Left cardiac atrium (tissue), 4 donors: ENCODE results near the gene HSPA2. TPM values are rescaled to one million over a fixed set of nuclear protein-coding genes. Genes with fewer than 3 reads are reported as not detected.
"Not testable (repeated sequence)": the region's sequence is repeated elsewhere in the genome, so short reads cannot be mapped to it uniquely, and the experiment has no call there.

Source experiments
- ATAC-seq, 2 donors: fragments of 200-7000 bp; cut with Tn5 transposase; one replicate each; pipeline ENCODE4 v1.9.1; 2020; ENCODE audit warnings: mild to moderate bottlenecking in 2 of 2, moderate library complexity in 2 of 2
- DNase-seq: peaks from one replicate; pipeline ENCODE4 v3.0.0-alpha.2; 2020
- intact Hi-C, 2 donors: fragments of 100-400 bp; cut with DNase I; formaldehyde crosslinking; loops; one replicate each; pipeline versions ENCODE4 v1.14.1 to v1.15.1; 2022 to 2023
- total RNA-seq, 2 donors: library from RNA; stranded (reverse); fragmentation: NEBNext Ultra II Directional; extraction: Animal tissue kit (Norgen Biotek cat#: 25700); gene quantifications; one replicate each; pipeline ENCODE4 v1.2.1, GENCODE V29; 2021
- donor health status: DM: no; HTN: yes; CAD: no.
- donor health status: DM: no; HTN: yes; CAD: no; lungs with severe emphysema.
- donor health status: DM: yes; HTN: yes; CAD: no.
- donor health status: Dilated cardiomyopathy.

HSPA2 gene
- total RNA-seq, 2 donors from 2014 or later: 29.8 to 54.2 TPM

DNA sequence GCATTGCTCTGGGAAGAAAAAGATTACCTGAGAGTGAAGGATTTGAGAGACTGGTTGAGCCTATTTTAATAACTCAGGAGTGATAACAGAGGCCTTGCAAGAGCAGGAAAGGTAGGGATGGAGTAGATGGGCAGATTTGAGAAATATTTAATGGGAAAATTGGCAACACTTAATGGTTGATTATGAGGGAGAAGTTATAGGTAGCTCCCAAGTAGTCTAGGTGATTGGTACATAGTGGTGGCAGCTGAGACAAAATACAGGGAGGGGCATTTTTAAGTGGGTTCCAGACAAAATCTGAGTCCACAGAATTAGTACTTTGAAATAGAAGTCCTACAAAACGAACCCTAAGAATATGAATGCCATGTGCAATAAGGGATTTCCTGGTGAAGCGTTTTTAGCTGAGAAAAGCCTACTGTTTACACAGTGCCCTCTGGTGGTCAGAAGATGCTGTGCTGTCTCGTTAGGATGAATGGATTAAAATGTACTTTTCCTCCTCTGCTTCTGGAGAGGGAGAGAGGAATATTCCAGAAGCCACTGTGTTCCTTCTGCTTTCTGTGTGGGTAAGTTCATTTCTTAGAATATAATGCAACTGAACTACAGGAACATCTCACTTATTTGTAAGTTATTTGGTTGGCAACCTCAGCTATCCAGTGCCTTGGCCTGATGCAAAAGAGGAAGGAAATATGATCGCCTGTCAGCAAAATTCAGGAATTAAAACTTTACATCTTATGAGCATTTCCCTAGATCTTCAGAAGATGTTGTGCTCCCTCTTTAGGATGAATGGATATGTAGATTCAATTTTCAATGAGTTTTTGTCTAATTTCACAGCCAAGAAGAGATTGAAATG lies 29.5 kb upstream of the HSPA2 start:
- peak; percentile 55 for DNase-seq
- intact Hi-C loops: no loop called here
- ATAC-seq: peak in 1 of 2 donors; percentile 63

DNA sequence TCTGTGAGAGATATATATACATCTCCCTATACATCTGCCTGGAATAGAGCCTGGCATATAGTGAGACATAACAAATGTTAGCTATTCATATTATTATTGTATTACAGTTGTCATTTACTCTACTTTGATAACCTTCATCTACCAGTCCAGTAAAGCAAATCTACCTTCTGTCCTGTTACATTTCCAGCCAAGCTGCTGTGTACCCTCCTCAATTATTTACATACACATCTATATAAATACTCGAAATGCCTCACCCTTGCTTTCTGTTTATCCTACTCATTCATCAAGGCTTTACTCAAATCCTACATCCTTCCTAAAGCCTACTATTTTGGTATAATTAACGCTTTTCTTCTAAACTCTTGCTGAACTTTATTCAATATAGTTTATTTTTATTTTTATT lies 27.3 kb upstream of the HSPA2 start:
- ATAC-seq (no peak), DNase-seq (no peak)
- intact Hi-C loops: no loop called here

GRCh38 chr14:64515053-64515452 lies 25.5 kb upstream of the HSPA2 start:
- intact Hi-C loops: no loop called here
- no peak for DNase-seq
- no peak for ATAC-seq

DNA sequence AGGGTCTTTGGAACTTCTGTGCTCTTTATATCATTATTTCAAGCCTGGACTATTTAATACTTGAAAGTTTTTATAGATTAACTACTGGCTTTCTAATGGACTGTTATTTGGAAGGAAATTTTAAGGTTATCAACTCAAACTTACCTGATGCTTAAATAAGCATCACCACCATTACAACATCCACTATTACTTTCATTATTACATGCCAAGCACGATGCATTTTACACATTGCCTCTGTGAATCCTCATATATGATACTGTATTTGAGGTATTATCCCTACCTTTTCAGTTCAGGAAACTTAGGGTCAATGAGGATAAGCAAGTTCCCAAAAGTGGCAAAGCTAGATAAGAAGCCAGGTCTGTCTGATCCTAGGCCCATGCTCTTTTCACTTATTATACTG lies 23.6 kb upstream of the HSPA2 start:
- DNase-seq (no peak), ATAC-seq (no peak)
- intact Hi-C loops: no loop called here

DNA sequence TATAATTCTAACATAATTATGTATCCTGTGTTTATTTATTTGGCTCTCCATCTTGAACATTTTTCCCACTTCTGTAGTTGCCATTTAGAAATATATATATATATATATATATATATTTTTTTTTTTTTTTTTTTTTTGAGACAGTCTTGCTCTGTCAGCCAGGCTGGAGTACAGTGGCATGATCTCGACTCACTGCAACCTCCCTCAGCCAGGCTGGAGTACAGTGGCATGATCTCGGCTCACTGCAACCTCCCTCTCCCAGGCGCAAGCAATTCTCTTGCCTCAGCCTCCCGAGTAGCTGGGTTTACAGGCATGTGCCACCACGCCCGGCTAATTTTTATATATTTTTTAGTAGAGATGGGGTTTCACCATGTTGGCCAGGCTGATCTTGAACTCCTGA lies 22.9 kb upstream of the HSPA2 start:
- DNase-seq, ATAC-seq, intact Hi-C loops: not testable (repeated sequence)

DNA sequence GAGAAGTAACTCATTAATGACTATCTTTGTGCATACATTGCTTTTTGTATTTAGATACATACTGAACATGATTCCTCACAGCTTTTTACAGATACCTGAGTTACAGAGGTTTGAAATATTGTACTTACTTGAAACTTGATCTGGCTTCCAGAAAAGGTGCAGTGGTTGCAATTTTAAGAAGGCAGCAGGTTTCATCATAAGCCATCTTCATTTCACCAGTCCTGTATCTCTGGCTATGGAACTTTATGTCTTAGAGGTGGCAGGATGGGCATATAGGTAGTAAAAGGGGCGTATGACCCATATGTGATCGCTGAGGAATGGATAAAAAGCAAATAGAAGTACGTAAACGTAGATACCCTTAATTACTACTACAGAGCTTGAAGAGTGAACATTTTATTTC lies 22.3 kb upstream of the HSPA2 start:
- no peak for ATAC-seq
- intact Hi-C loops: no loop called here
- DNase-seq: no peak

DNA sequence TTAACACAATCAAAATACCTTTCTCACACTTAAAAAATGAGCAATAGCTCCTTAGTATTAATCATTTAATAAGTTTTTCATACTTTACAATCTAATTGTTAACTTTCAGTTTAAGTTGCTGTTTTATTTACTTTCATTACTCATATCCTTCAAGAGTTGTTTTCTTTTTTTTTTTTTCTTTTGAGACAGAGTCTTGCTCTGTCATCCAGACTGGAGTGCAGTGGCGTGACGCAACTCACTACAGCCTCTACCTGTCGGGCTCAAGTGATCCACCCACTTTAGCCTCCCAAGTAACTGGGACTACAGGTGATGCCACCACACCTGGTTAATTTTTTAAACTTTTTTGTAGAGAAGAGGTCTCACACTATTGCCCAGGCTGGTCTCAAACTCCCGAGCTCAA lies 19.8 kb upstream of the HSPA2 start:
- ATAC-seq: no peak
- intact Hi-C loops: no loop called here
- DNase-seq: no peak

DNA sequence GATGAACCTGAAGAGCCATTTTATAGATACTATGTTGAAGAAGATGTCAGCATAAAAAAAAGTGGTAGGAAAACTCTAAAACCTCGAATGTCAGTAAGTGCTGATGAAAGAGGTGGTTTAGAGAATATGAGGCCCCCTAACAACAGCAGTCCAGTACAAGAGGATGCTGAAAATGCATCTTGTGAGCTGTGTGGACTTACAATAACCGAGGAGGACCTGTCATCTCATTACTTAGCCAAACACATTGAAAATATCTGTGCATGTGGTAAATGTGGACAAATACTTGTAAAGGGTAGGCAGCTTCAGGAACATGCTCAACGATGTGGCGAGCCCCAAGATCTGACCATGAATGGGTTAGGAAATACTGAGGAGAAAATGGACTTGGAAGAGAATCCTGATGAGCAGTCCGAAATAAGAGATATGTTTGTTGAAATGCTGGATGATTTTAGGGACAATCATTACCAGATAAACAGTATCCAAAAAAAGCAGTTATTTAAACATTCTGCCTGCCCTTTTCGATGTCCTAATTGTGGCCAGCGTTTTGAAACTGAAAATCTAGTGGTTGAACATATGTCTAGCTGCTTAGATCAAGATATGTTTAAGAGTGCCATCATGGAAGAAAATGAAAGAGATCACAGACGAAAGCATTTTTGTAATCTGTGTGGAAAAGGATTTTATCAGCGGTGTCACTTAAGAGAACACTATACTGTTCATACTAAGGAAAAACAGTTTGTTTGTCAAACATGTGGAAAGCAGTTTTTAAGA lies 17.8 kb upstream of the HSPA2 start:
- ATAC-seq: no peak
- DNase-seq: no peak
- intact Hi-C loops: no loop called here

DNA sequence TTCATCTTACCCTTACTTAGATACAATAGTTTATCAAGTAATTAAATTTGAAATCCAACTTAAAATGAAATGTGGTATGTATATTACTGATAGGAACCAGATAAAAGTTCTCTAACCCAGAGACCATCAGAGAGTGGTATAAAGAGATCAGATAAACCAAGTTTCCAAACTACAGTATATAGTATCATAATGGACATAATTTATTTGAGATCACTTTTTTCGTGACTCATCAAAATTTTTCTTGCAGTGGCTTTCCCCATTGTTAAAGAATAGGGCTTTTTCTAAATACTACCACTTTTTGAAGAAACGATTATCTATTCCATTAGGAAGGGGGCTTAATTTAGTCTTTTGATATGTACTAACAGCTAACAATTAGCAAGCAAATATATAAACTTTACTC lies 15.2 kb upstream of the HSPA2 start:
- DNase-seq: no peak
- intact Hi-C loops: no loop called here
- no peak for ATAC-seq

GRCh38 chr14:64531567-64531966 lies 9.0 kb upstream of the HSPA2 start:
- DNase-seq (no peak), ATAC-seq (no peak)
- intact Hi-C loops: loop anchor here in 1 of 2 donors (10.0 kb wide), 1 partner anchor 103 kb away; no protein-coding TSS in a partner anchor

- ATAC-seq: no peak
- DNase-seq: no peak
- intact Hi-C loops: loop anchor here in 1 of 2 donors (10.0 kb wide), 1 partner anchor 98 kb away; no protein-coding TSS in a partner anchor
These were observed 3.9 kb upstream of the HSPA2 start for GRCh38 chr14:64536488-64537245.

GRCh38 chr14:64541261-64541971 lies 875 bp downstream of the HSPA2 start:
- DNase-seq: peak; percentile 36
- intact Hi-C loops: loop anchor here in 1 of 2 donors (5.0 kb wide), 1 partner anchor 96 kb away; no protein-coding TSS in a partner anchor
- ATAC-seq: no peak

DNA sequence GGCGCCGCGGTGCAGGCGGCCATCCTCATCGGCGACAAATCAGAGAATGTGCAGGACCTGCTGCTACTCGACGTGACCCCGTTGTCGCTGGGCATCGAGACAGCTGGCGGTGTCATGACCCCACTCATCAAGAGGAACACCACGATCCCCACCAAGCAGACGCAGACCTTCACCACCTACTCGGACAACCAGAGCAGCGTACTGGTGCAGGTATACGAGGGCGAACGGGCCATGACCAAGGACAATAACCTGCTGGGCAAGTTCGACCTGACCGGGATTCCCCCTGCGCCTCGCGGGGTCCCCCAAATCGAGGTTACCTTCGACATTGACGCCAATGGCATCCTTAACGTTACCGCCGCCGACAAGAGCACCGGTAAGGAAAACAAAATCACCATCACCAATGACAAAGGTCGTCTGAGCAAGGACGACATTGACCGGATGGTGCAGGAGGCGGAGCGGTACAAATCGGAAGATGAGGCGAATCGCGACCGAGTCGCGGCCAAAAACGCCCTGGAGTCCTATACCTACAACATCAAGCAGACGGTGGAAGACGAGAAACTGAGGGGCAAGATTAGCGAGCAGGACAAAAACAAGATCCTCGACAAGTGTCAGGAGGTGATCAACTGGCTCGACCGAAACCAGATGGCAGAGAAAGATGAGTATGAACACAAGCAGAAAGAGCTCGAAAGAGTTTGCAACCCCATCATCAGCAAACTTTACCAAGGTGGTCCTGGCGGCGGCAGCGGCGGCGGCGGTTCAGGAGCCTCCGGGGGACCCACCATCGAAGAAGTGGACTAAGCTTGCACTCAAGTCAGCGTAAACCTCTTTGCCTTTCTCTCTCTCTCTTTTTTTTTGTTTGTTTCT lies 1.7 kb downstream of the HSPA2 start:
- ATAC-seq (no peak), DNase-seq (no peak)
- intact Hi-C loops: loop anchor here in 1 of 2 donors (5.0 kb wide), 1 partner anchor 95 kb away; no protein-coding TSS in a partner anchor

GRCh38 chr14:64542836-64543201 lies 2.3 kb downstream of the HSPA2 start:
- DNase-seq (no peak), ATAC-seq (no peak)
- intact Hi-C loops: loop anchor here in 1 of 2 donors (5.0 kb wide), 1 partner anchor 94 kb away; no protein-coding TSS in a partner anchor

GRCh38 chr14:64544607-64545312 lies 4.2 kb downstream of the HSPA2 start:
- ATAC-seq: no peak
- DNase-seq: no peak
- intact Hi-C loops: loop anchor here in 1 of 2 donors (5.0 kb wide), 1 partner anchor 93 kb away; no protein-coding TSS in a partner anchor

DNA sequence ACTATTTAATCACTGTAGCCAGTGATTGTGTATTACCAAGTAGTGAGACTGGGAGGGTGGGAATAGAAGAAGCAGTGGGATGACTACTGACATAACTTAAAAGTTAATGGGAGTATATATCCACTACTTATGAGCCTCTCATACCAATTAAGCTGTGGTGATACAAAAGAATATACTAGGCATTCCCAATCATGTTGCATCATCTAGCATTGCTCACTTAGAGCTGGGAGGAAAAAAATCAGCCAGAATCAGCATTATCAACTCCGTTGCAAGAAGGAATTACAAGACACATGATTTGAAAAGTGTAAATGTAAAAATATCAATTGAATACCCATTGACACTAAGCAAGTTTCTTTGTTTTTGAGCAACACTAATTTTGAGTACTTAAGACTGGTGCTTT lies 8.5 kb downstream of the HSPA2 start:
- intact Hi-C loops: no loop called here
- no peak for ATAC-seq
- DNase-seq: no peak
